GM18507 (cell line): Measurements from ENCODE around the gene ACSM6.

Experiments
- DNase-seq: peaks from one replicate; pipeline ENCODE4 v3.0.0; 2011; ENCODE audit warnings: low read depth; ENCODE audit not compliant: insufficient read length; ENCODE audit errors: extremely low spot score
- FAIRE-seq: peaks from 2 replicates; lab custom pipeline; 2011; peaks lifted over from hg19 to GRCh38; lab: Jason Lieb, UNC

Gene ACSM6

DNA sequence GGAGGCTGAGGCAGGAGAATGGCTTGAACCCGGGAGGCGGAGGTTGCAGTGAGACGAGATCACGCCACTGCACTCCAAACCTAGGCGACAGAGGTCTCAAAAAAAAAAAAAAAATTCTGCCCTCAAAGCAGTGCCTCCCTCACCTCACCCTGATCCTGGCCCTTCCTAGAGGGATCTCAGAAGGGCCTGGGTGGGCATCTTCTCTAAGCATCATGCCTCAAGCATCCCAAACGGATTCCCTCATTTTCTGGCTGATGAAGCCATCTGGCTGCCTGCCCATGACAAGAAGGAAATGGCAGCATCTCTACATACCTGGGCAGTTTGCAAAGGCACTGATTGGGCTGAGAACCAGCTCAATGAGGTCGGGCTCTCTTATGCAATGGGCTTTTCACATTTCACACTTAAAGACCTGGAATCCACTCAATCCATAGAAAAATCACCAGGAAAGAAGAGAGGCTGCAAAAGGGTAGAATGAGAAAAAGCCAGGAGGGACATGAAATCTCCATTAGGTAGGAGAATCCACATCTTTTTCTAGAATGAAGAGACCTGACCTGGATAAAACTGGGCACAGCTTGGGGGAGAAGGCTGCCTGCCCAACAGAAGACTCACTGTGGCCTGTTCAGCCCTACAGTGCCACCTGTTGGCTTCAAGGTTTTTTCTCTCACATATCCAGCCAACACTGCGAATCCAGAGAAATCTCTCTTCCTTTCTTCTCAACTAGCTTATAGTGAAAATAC lies 48.7 kb downstream of the ACSM6 start:
- peak; percentile 5 for FAIRE-seq
- no peak for DNase-seq

GRCh38 chr10:95243318-95243617 lies 49.2 kb downstream of the ACSM6 start:
- FAIRE-seq, result no peak

DNA sequence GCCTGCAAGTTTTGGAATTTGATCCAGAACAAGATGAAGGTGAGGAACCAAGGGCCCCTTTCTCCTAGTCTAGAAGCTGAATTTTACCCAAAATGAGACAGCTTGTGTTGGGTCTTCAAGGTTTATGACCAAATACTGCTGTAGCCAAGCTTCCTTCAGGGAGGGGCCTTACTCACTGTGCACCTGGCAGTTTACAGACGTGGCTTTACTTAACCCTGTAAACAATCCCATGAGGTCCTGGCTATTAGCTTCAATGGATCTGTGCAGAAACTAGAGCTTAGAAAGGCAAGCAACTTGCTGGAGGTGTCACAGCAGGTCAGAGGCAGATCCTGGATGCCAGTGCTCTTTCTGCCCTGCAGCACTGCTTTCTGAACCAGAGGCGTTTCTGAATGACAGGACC lies 50.1 kb downstream of the ACSM6 start:
- FAIRE-seq, result no peak
- no peak for DNase-seq

More at GRCh38 chr10:95243318-95243617, 49.2 kb downstream of the ACSM6 start:
- DNase-seq, result no peak

DNA sequence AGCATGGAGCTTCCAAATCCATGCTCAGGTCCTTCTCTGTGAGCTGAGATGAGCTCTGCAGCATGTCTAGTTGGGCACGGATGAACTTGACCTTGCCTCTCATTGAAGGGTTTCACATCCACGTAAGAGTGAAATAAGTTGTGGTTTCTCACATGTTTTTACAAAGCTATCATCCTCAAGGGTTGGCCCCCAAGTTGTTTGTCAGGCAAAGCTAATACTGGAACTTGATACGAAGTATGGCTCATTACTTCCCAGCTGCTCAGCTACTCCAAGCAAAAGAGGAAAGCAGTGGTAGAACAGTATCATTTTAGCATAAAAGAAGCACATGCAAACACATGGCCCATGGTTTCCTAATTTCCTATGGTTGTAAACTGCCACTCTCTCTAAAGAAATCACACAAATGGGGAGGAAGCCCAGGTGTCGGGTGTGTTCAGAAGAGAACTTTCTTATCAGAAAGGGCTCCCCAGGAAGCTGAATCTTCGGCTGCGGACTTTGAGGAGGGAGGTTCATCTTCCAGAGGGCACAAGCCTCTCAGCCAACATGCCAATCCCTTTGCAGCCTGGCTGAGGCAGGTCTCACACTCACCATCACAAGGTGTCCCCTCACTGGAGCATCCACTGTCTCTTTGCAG lies 51.5 kb downstream of the ACSM6 start:
- DNase-seq, result peak; percentile 44
- peak; percentile 94 for FAIRE-seq

DNA sequence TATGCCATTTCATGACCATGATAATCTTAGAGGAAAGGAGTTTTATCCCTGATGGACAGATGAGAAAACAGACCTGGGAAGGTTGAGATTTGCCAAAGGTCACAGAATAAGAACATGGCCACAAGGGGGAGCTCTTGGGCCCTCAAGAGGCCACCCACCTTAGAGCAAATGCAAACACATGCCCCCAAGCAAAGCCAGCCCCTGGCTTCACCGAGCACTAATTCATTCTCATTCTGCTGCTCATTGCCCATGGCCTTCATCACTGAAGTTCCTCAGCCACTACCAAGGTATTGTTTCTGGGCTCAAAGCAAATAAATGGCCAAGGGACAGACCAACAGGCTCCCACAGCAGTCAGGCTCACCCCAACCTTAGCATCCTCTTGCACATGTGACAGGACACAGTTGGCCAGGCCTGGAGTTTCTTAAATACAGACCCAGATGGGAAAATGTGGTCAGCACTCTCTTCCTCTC lies 52.6 kb downstream of the ACSM6 start:
- FAIRE-seq, result peak; percentile 87
- DNase-seq, result peak; percentile 33

GRCh38 chr10:95247200-95247880 lies 53.3 kb downstream of the ACSM6 start:
- FAIRE-seq (no peak), DNase-seq (no peak)

DNA sequence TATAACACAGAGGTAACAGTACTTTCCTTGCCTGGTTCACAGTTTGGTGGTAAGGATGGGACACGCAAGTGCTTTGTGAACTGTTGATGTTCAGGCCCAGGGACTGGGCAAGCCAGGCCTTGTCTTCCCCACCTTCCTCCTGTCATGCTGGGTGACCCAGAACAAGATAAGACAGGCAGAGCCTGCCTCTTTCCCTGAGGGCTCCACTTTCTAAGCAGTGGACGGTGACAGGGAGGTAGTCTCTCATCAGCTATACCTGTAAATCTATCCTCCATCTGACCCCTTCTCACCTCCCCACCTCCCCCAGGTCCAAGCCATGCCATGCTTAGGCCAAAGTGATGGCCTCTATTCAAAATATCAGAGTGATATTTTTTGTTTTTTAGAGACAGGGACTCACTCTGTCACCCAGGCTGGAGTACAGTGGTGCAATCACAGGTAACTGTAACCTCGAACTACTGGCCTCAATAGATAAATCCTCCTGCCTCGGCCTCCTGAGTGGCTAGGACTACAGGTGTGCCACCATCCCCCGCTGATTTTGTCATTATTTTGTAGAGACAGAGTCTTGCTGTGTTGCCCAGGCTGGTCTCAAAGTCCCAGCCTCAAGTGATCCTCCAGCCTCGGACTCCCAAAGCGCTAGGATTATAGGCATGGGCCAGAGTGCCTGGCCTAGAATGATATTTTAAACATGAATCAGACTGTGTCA lies 54.0 kb downstream of the ACSM6 start:
- FAIRE-seq (no peak), DNase-seq (no peak)

- FAIRE-seq (no peak), DNase-seq (no peak)
Observed at GRCh38 chr10:95248989-95249388, 55.0 kb downstream of the ACSM6 start.

- FAIRE-seq (no peak), DNase-seq (no peak)
Observed at GRCh38 chr10:95249467-95249866, 55.4 kb downstream of the ACSM6 start.

GRCh38 chr10:95250856-95251255 lies 56.8 kb downstream of the ACSM6 start:
- FAIRE-seq (no peak), DNase-seq (no peak)

DNA sequence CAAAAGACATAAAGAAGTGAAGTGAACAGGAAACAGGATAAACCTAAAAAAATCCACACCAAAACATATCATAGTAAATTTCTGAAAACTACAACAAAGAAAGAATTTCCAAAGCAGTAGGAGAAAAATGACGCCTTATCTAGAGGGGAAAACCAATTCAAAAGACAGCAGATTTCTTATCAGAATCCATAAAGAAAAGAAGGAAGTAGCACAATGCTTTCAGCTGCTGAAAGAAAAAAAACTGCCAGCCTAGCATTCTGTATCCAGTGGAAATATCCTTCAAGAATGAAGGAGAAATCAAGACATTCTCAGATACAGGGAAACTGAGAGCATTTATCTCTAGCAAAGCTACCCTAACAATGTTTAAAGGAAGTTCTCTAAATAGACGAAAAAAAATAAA lies 59.0 kb downstream of the ACSM6 start:
- DNase-seq (no peak), FAIRE-seq (no peak)

GRCh38 chr10:95253686-95254085 lies 59.6 kb downstream of the ACSM6 start:
- FAIRE-seq (no peak), DNase-seq (no peak)

DNA sequence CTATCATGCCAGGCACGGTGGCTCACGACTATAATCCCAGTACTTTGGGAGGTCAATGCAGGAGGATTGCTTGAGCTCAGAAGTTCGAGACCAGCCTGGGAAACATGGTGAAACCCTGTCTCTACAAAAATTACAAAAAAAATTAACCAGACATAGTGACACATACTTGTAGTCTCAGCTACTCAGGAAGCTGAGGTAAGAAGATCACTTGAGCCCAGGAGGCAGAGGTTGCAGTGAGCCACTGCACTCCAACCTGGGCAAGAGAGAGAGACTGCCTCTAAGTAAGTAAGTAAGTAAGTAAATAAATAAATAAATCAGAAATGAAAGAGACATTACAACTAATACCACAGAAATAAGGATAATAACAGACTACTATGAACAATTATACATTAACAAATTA lies 60.6 kb downstream of the ACSM6 start:
- DNase-seq (no peak), FAIRE-seq (peak; percentile 51)

- DNase-seq, result no peak
- FAIRE-seq, result no peak
Observed at GRCh38 chr10:95256268-95256667, 62.2 kb downstream of the ACSM6 start.

GRCh38 chr10:95257849-95258248 lies 63.8 kb downstream of the ACSM6 start:
- FAIRE-seq (no peak), DNase-seq (no peak)

GRCh38 chr10:95260397-95260881 lies 66.4 kb downstream of the ACSM6 start:
- no peak for DNase-seq
- FAIRE-seq, result no peak

- DNase-seq, result no peak
- FAIRE-seq, result no peak
Observed at GRCh38 chr10:95260909-95261552, 67.0 kb downstream of the ACSM6 start.

DNA sequence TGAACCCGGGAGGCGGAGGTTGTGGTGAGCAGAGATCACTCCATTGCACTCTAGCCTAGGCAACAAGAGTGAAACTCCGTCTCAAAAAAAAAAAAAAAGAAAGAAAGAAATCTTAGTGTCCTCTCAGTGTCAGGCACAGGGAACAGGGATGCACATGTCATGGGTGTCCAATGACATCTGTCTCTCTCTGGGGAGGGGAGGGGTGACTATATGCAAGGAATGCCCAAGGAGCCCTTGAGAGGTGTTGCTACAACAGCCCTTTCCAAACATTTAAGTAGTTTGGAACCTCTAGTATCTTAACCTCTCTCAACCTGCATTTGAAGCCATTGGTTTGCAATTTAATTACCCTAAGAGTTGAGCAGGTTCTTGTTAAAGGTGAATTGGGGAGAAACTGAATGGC lies 67.9 kb downstream of the ACSM6 start:
- no peak for FAIRE-seq
- DNase-seq, result no peak

DNA sequence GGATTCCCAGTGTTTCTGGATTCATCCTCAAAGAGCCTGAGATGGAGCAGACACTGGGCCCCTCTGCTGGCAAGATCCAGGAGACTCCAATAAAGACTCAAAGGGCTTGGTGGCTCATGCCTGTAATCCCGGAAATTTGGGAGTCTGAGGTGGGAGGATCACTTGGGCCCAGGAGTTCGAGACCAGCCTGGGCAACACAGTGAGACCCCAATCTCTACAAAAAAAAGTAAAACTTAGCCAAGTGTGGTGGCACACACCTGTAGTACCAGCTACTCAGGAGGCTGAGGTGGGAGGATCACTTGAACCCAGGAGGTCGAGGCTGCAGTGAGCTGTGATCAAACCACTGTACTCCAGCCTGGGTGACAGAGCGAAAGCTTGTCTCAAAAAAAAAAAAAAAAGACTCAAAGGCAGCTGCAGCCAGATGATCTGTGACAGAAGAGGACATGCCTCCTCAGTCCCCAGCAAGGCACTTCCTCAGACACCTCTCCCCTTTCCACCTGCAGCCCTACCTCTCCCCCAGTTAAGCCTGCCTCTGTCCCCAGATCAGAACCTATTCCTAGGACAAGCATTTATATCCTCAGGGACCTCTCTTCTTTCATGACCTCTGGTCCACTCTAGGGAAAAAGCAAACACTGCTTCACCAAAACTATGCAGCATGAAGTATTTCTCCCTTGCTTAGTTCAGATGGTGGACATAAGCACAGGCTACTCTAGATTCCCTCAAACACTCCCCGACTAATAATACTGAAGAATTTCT lies 68.9 kb downstream of the ACSM6 start:
- DNase-seq (no peak), FAIRE-seq (no peak)
